KMS-11 (cell line): ENCODE measurements around the gene AFF1.

Source experiments
- H2AFZ ChIP-seq: fragments of 200-600 bp; sonication (generic); 2 replicates; pipeline ENCODE4 v1.6.1; 2016; ENCODE audit warnings: antibody characterized with exemption, mixed run types, low read depth
- H3K27ac ChIP-seq: fragments of 200-600 bp; sonication (generic); 2 replicates; pipeline ENCODE4 v1.6.1; 2016; ENCODE audit warnings: mild to moderate bottlenecking, mixed run types
- H3K27me3 ChIP-seq: fragments of 200-600 bp; sonication (generic); 2 replicates; pipeline ENCODE4 v1.6.1; 2017; ENCODE audit warnings: mild to moderate bottlenecking, low read depth, mixed run types, moderate library complexity; ENCODE audit not compliant: insufficient read depth
- H3K36me3 ChIP-seq: fragments of 200-600 bp; sonication (generic); 2 replicates; pipeline ENCODE4 v1.6.1; 2017; ENCODE audit warnings: mild to moderate bottlenecking, mixed run types; ENCODE audit not compliant: insufficient read depth
- H3K4me1 ChIP-seq: fragments of 200-600 bp; sonication (generic); 2 replicates; pipeline ENCODE4 v1.6.1; 2016; ENCODE audit warnings: mild to moderate bottlenecking, low read depth, mixed run types; ENCODE audit not compliant: poor library complexity, severe bottlenecking
- H3K4me2 ChIP-seq: fragments of 200-600 bp; sonication (generic); 2 replicates; pipeline ENCODE4 v1.7.0; 2016; ENCODE audit warnings: mild to moderate bottlenecking, mixed run types
- H3K4me3 ChIP-seq: fragments of 200-600 bp; sonication (generic); IDR thresholded peaks from 2 replicates; pipeline ENCODE4 v1.6.1; 2017; ENCODE audit warnings: low read depth, low read length, mixed read lengths; ENCODE audit not compliant: insufficient read depth
- H3K79me2 ChIP-seq: fragments of 200-600 bp; sonication (generic); 2 replicates; pipeline ENCODE4 v1.6.1; 2016; ENCODE audit warnings: low read depth, mixed run types; ENCODE audit not compliant: insufficient read depth
- H3K9ac ChIP-seq: fragments of 200-600 bp; sonication (generic); 2 replicates; pipeline ENCODE4 v1.6.1; 2016; ENCODE audit warnings: mild to moderate bottlenecking, mixed run types
- H4K20me1 ChIP-seq: fragments of 200-600 bp; sonication (generic); 2 replicates; pipeline ENCODE4 v1.6.1; 2016; ENCODE audit warnings: mild to moderate bottlenecking, mixed run types; ENCODE audit not compliant: insufficient read depth
- CTCF ChIP-seq: fragments of 200-600 bp; sonication (generic); conservative IDR thresholded peaks from 2 replicates; pipeline ENCODE4 v1.6.1; 2017; ENCODE audit warnings: low read depth, mild to moderate bottlenecking, antibody characterized with exemption, low read length, moderate library complexity, mixed read lengths

Gene AFF1

GRCh38 chr4:86967073-86967472 is 32.3 kb downstream of the AFF1 start:
- H3K27ac ChIP-seq, result no peak overlapping the region
- H3K4me3 ChIP-seq, result no peak overlapping the region
- peaks cover 81% of the 10 kb centered on the region for H3K4me1 ChIP-seq
- peaks cover 97% of the 10 kb centered on the region for H3K79me2 ChIP-seq
- no peak for TF ChIP-seq CTCF
- no peak overlapping the region for H3K4me2 ChIP-seq
- H3K36me3 ChIP-seq, result no peaks in the 10 kb centered on the region; the same call in 1 of the 2 replicates
- no peaks in the 10 kb centered on the region for H3K27me3 ChIP-seq
- no peaks in the 10 kb centered on the region for H4K20me1 ChIP-seq
- H3K9ac ChIP-seq, result no peak overlapping the region
- H2AFZ ChIP-seq, result no peak overlapping the region

GRCh38 chr4:86967798-86968197 is 33.0 kb downstream of the AFF1 start:
- Histone ChIP-seq H3K4me1 (peaks cover 81% of the 10 kb centered on the region), H3K36me3 (no peaks in the 10 kb centered on the region; the same call in 1 of the 2 replicates), H3K4me3 (no peak overlapping the region), H3K4me2 (no peak overlapping the region), H3K9ac (no peak overlapping the region), H3K27ac (no peak overlapping the region), H3K27me3 (no peaks in the 10 kb centered on the region), H2AFZ (no peak overlapping the region), H3K79me2 (peaks cover 95% of the 10 kb centered on the region), H4K20me1 (no peaks in the 10 kb centered on the region)
- TF ChIP-seq CTCF, result no peak

GRCh38 chr4:86968547-86968946 is 33.7 kb downstream of the AFF1 start:
- TF ChIP-seq CTCF, result no peak
- 0 out of 2 replicates have a peak, but pooled peaks cover 2% of the 10 kb centered on the region for H4K20me1 ChIP-seq
- H3K27me3 ChIP-seq, result no peaks in the 10 kb centered on the region
- no peak overlapping the region for H3K27ac ChIP-seq
- no peaks in the 10 kb centered on the region; the same call in 1 of the 2 replicates for H3K36me3 ChIP-seq
- H3K4me2 ChIP-seq, result no peak overlapping the region
- peaks cover 95% of the 10 kb centered on the region for H3K79me2 ChIP-seq
- no peak overlapping the region for H3K9ac ChIP-seq
- H2AFZ ChIP-seq, result no peak overlapping the region
- no peak overlapping the region for H3K4me3 ChIP-seq
- H3K4me1 ChIP-seq, result peaks cover 81% of the 10 kb centered on the region

GRCh38 chr4:86970447-86971354 is 35.9 kb downstream of the AFF1 start:
- no peaks in the 10 kb centered on the region; the same call in 1 of the 2 replicates for H3K36me3 ChIP-seq
- peaks cover 70% of the 10 kb centered on the region for H3K4me1 ChIP-seq
- 0 out of 2 replicates have a peak, but pooled peaks cover 6% of the 10 kb centered on the region for H4K20me1 ChIP-seq
- no peak overlapping the region for H2AFZ ChIP-seq
- H3K27me3 ChIP-seq, result no peaks in the 10 kb centered on the region
- no peak for TF ChIP-seq CTCF
- H3K9ac ChIP-seq, result no peak overlapping the region
- H3K79me2 ChIP-seq, result peaks cover 95% of the 10 kb centered on the region
- H3K4me2 ChIP-seq, result no peak overlapping the region
- H3K27ac ChIP-seq, result no peak overlapping the region
- no peak overlapping the region for H3K4me3 ChIP-seq
